HG02870 (cell line): Measurements from ENCODE around the gene TRIM28.

Experiments used
- ATAC-seq: cut with Tn5 transposase; IDR thresholded peaks from one replicate; pipeline ENCODE4 v1.9.1; 2021; ENCODE audit warnings: mild to moderate bottlenecking, moderate library complexity; ENCODE audit not compliant: unreplicated experiment

Gene TRIM28

DNA sequence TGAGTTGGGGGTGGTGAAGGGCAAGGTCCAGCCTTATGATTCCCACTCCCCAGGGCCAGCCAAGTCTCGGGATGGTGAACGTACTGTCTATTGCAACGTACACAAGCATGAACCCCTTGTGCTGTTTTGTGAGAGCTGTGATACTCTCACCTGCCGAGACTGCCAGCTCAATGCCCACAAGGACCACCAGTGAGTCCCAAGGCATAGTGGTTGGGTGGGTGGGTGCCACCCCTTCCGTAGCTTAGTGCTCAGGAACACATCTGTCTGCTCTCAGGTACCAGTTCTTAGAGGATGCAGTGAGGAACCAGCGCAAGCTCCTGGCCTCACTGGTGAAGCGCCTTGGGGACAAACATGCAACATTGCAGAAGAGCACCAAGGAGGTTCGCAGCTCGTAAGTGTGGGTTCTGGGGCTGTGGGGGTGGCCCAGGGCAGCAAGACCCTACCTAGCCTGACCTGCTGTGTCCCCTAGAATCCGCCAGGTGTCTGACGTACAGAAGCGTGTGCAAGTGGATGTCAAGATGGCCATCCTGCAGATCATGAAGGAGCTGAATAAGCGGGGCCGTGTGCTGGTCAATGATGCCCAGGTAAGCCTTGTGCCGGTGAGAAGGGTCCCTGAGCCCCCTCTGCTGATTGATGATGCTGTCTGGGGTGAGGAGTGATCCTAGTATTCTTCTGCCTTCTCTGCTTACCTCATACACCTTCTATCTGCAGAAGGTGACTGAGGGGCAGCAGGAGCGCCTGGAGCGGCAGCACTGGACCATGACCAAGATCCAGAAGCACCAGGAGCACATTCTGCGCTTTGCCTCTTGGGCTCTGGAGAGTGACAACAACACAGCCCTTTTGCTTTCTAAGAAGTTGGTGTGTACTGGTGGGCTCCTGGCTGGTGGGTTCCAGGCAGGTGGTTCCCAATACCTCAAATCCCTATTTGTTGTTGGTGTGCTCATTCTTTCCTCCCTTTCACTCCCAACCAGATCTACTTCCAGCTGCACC lies 3.8 kb downstream of the TRIM28 start:
- no peak for ATAC-seq

GRCh38 chr19:58548859-58549663 lies 5.2 kb downstream of the TRIM28 start:
- no peak for ATAC-seq

DNA sequence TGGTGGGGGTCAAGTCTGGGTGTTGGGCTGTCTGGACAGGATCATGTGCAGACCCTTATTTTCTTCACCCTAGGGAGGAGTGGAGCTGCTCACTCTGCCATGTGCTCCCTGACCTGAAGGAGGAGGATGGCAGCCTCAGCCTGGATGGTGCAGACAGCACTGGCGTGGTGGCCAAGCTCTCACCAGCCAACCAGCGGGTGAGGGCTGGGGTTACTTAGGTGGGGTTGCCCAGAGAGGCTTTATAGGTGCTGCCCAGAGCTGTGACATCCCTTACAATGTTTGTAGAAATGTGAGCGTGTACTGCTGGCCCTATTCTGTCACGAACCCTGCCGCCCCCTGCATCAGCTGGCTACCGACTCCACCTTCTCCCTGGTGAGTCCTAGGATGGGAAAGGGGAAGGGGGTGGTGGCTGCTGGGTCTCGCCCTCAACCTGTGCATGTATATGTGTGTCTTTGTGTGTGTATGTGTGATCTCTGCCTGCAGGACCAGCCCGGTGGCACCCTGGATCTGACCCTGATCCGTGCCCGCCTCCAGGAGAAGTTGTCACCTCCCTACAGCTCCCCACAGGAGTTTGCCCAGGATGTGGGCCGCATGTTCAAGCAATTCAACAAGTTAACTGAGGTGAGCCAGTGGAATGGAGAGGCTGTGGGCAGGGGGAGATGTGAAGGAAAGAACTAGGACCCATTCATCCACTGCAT lies 5.9 kb downstream of the TRIM28 start:
- no peak for ATAC-seq

GRCh38 chr19:58550362-58551122 lies 6.7 kb downstream of the TRIM28 start:
- ATAC-seq, result no peak

DNA sequence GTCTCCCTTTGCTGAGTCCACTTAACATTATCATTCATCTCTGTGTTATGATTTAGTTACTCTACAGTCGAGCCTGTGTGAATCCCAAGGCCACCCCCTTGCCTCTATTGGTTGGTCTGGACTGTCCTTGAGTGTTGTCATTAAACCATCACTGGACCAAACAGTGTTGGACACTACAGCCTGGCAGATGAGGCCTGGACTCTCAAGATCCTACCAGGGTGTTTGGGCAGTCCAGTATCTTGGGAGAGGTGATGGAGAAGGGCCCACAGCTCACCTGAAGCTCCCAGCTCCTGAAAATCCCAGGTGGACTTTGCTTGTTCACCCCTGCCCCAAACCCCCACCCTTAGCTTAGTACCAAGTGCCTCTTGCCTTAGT lies 7.2 kb downstream of the TRIM28 start:
- no peak for ATAC-seq

GRCh38 chr19:58551577-58552471 lies 8.0 kb downstream of the TRIM28 start:
- no peak for ATAC-seq

DNA sequence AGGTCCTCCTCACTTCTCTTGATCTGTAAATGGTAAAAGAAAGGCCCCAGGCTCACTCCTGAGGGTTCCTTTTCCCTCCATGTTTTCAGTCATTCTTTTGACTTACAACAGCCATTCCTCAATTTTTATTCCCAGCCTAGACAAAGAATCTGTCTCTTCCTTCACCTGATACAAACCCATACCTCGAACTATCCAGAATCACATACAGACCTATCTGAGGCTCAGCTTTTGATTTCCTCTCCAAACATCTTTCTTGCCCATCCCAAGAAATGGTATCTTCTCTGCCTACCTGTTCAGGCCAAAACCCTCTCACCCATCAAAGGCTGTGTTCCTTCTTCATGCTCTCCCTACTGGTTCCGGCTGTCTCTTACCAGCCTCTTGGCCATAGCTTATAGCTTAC lies 8.8 kb downstream of the TRIM28 start:
- no peak for ATAC-seq

DNA sequence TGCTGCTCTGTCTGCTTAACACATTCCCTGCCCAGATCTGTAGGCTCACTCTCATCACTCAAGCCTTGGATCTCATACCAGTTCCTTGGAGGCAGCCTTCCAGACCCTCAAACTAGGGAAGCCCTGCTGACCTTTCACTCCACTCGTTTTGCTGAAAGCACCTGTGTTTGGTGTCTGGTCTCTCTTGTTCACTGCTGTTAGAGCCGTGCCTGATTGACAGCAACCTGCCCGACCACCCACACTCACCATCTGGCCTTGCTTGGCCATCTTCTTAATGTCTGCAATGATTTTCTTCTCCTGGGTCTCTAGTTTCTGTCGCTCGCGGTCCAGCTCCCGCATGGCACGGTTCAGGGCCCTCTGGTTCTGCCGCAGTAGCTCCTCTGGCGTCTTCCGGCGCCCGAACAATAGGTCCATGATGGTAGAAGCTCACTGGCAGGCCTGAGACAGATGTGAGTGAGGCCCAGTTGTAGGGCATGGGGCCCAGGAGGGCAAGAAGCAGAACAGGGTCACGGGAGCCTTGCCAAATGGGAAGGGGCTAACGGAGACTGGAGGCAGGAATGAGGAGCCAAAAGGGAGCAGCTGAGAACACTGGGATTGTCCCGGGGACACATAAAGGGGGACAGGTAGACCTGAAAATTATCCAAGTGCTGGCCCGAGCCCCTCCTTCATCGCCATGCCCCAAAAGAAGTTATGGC lies 10.1 kb downstream of the TRIM28 start:
- ATAC-seq, result no peak

- no peak for ATAC-seq
Observed at GRCh38 chr19:58554494-58555368, 10.9 kb downstream of the TRIM28 start, which contains the start of gene CHMP2A. Gene CHMP2A, minus strand, starts transcription at chr19:58555105. Its CDS starts 893 bp downstream, at chr19:58554212.

DNA sequence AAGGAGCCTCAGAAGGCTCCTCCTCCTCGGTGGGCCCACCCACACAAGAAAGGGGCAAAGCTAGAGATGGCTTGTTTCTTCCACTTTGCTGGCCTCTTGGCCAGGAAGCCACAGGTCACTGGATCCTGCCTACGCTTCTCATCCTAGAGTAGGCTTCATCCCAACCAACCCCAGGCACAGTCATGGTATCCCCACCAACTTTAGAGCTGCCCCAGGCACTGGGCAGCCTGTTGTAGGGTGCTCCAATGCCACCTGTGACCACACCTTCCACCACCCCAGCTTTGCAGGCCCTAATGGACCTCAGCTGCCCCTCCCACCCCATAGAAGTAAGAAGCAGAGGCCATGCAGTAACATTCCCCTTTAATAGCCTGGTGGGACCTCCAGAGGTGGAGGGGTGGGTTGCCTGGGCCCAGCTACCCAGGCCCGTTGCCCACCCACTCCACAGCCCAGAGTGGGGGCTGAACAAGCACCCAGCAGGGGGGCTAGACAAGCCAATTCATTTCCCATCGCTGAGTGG lies 11.6 kb downstream of the TRIM28 start:
- ATAC-seq, result no peak

GRCh38 chr19:58555920-58556621 lies 12.2 kb downstream of the TRIM28 start:
- no peak for ATAC-seq

DNA sequence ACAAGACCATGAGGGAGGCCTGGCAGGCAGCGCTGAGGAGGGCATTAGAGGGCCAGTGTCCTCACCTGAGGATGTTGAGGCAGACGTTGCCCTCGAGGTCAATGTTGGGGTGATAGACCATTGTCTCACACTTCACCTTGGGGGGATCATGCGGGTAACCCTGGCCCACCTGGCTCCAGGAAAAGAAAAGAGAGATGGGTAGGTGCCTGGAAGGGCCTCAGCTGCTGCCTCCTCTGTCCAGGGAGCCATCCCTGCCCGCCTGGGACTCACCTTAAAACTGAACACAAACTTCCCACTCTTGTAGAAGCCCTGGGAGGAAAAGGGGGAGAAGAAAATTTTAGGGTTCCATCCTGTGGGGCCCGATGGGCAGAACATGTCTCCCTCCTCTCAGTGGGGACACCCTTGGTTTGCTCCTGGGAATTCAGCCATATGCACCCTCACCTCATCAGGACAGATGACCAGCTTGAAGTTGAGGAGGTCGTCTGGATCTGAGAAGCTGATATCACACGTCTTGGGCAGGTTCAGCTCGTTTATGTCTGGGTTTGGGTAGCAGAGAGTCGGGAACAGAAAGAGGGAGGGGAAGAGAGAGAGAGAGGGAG lies 12.9 kb downstream of the TRIM28 start:
- no peak for ATAC-seq

DNA sequence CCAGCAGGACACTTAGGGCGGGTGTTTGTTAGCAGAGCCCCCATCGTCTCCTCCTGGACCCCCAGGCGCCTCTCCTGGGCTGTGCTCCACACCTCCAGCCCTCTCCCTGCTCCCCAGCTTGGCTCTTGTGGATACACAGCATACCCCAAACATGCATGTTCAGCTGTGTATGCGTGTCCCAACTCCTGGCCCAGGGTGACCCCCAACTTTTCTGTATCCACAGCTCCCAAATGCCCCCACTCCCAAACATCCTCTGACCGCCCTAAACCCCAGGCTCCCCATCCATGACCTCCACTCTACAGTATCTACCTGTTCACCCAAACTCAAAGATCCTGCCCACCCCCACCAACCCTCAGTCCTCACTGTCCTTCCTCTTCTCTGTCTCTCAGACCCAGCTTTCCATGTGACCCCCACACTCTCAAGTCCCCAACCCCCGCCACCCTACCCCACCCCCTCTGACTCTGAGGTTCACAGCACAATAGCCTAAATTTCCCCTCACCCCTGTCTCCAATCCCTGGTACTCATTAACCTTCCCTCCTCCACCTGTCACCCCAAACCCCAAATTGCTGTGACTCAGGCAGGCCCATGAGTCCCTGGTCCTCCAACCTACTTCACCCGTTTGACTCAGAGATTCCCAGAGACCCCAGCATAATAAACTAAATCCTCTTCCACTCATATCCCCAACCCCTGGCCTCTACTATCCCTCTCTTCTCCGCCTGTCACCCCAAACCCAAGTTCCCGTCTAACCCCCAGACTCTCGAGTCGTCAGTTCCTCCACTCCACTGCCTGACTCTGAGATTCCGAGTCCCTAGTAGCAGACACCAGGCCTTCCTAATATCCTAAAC lies 13.6 kb downstream of the TRIM28 start:
- no peak for ATAC-seq

- no peak for ATAC-seq
Observed at GRCh38 chr19:58558066-58558622, 14.3 kb downstream of the TRIM28 start, which contains the start of gene UBE2M. Gene UBE2M, minus strand, starts transcription at chr19:58558611. Its CDS starts 230 bp downstream, at chr19:58558381.

DNA sequence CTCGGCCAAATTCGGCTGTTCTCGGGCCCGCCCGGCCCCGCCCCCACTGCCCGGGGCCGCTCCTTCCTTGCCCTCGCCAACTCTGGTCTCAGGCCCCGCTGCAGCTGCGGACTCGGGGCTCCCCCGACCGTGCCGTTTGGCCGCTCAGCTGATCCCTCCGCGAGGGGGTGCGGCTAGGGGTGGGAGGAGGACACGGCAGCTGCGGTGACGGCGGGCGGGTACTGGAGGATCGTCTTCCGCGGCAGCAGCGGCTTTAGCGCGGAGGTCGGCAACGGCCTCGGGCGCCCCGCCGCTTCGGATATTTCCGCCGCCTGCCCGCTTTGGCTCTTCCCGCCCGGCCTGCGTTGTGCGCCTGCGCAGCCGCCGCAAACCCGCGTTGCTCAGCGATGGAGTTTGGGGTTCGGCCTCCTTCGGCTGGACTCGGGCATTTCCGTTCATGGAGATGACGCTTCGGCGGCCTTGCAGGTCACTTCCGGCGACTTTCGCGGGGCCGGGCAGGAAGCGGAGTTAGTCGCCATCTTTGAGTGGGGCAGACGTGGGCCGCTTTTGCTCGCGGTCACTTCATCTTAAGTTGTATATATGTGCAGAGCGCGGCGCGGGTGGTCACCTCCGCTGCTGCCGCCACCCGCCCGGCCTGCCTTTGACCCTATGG lies 14.9 kb downstream of the TRIM28 start:
- ATAC-seq, result peak; percentile 52
